Measurements from ENCODE around the gene KLHDC9. TPM values are rescaled to one million over a fixed set of nuclear protein-coding genes. Genes with fewer than 3 reads are reported as not detected.

KLHDC9 gene
- total and polyA plus RNA-seq, 9 of the 15 experiments (the other 6 are each of a cell fraction or from before 2014, with no cell fraction given) = not detected

GRCh38 chr1:161117759-161118581, 19.8 kb downstream of the KLHDC9 start, which contains the start of the genes NIT1 and PFDN2 (continued):
- no peak for TF ChIP-seq MGA (IDR thresholded peaks at IDR 0.05)
- TF ChIP-seq NEUROD1 (IDR thresholded peaks at IDR 0.05; ENCODE audit: borderline replicate concordance, low read depth, low read length, partially characterized antibody) = no peak
- TF ChIP-seq BDP1 (IDR thresholded peaks at IDR 0.05; ENCODE audit: insufficient read depth, insufficient read length) = no peak
- no peak for TF ChIP-seq ZNF785 (CRISPR knock-in tag; IDR thresholded peaks at IDR 0.05)
- TF ChIP-seq ZNF398 (CRISPR knock-in tag; IDR thresholded peaks at IDR 0.05) = no peak
- no peak for TF ChIP-seq ZNF512 (tag; IDR thresholded peaks at IDR 0.05)
- no peak for TF ChIP-seq ZNF766 (CRISPR knock-in tag; conservative IDR thresholded peaks at IDR 0.05)
- TF ChIP-seq SNRNP70 (optimal IDR thresholded peaks at IDR 0.05; ENCODE audit: low read depth, low read length) = no peak
- no peak for TF ChIP-seq TFE3 (CRISPR knock-in tag; IDR thresholded peaks at IDR 0.05)
- TF ChIP-seq POLR2B (IDR thresholded peaks at IDR 0.05; ENCODE audit: low read depth, partially characterized antibody) = peak; percentile 89

All from K562 (cell line).